HG02840 (cell line): ENCODE measurements around the gene RAB8B.
"Not testable (repeated sequence)": the region's sequence is repeated elsewhere in the genome, so short reads cannot be mapped to it uniquely, and the experiment has no call there.

Experiments used
- ATAC-seq: cut with Tn5 transposase; IDR thresholded peaks from one replicate; pipeline ENCODE4 v1.9.1; 2021; ENCODE audit warnings: mild to moderate bottlenecking, moderate library complexity, moderate number of reproducible peaks; ENCODE audit not compliant: unreplicated experiment, low FRiP score

The RAB8B gene

DNA sequence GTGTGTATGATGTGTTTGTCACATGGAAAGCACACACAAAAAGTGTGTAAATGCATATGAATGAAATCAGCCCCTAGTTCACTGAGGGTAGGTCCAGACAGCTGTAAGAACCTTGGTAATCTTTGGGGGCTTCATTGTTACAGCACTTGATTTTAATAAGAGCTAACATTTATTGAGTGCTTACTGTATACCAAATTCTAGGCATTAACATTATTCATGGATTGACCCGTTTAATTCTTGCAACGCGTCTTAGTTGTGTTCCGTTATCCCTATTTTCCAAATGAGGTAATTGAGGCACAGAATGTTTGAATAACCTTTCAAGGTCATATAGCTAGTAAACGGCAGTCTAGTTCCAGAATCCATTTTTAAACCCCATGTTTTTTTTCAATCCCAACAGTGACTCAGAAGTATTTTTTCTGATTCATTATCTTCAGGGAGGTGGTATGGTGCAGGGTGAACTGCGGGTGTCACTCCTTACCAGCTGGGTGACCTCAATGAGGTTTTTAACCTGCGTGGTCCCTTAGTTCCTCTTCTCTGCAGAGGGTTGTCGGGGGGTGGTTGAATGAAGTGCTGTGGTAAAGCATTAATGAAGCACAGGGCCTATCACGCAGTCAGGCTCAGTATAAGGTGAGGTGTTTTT is 14.2 kb downstream of the RAB8B start:
- ATAC-seq: no peak

DNA sequence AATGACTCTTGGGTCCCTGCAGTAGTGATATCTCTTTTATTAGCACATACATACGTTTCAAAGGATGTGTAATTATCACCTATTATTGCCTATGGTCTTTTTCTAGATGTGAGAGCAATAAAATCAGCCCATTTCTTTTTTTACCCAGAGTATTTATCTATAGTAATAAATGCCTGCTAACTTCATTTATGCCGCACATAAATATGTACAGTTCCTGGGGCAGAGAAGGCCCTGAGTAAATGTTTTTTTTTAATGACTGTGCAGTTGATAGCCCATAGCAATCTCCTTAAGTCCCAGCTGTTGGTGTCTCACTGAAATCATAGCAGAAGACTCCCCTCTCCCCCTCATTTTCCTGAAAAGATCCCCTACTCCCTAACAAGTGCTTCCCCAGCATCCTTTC is 16.7 kb downstream of the RAB8B start:
- no peak for ATAC-seq

GRCh38 chr15:63208824-63209223 is 19.4 kb downstream of the RAB8B start:
- ATAC-seq: not testable (repeated sequence)

GRCh38 chr15:63210151-63211091 is 21.0 kb downstream of the RAB8B start:
- ATAC-seq: no peak

- no peak for ATAC-seq
Measured at GRCh38 chr15:63211092-63211490, 21.7 kb downstream of the RAB8B start.

GRCh38 chr15:63211549-63211948 is 22.1 kb downstream of the RAB8B start:
- ATAC-seq: no peak

- no peak for ATAC-seq
Measured at GRCh38 chr15:63212050-63213004, 22.9 kb downstream of the RAB8B start.

DNA sequence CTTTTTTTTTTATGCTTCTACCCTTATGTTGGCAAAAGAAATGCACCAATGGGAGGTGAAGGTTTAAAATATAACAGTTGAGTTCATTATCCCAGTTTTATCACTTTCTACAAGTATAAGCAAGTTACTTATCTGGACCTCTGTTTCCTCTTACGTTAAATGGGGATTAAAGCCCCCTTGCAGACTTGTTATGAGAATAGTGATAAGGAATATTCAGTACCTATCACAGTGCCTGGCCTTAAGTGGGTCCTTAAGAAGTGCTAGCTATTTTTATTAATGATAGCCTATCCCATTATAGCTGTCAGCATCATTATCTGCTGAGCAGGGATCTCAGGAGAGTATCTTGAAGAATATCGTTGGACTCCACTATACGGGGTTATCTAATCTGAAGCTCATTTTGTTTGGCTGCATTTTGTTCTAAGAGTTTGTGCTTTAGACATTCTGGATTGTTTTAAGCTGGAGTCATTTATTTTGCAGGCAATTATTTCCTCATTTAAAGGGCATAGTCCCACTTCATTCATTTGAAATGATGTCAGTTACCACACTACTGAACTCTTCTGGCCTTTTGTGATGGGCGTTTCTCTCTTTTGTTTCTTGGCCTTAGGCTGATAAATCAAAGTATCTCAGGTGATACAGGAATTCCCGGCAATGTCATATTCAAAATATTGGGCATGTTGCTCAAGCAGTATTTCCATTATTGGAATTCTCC is 28.8 kb downstream of the RAB8B start:
- ATAC-seq: no peak

DNA sequence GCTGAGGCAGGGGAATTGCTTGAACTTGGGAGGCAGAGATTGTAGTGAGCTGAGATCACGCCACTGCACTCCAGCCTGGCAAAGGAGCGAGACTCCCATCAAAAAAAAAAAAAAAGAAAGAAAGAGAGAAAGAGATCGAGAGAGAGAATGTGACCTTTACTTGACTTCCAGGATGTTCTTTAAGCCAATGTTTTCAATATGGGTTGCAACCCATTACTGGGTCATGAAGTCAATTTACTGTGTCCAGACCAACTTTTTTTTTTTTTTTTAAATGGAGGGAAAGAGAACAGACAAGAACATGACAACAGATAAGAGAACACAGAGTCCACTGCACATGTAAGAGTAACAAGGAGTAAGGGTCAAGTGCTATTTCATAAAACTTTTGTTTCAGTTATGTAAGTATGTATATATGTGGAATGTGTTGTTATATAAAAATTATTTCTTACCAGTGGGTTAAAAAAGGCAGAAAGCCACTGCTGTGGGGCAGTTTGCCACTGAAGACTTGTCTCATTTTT is 29.8 kb downstream of the RAB8B start:
- ATAC-seq: no peak

DNA sequence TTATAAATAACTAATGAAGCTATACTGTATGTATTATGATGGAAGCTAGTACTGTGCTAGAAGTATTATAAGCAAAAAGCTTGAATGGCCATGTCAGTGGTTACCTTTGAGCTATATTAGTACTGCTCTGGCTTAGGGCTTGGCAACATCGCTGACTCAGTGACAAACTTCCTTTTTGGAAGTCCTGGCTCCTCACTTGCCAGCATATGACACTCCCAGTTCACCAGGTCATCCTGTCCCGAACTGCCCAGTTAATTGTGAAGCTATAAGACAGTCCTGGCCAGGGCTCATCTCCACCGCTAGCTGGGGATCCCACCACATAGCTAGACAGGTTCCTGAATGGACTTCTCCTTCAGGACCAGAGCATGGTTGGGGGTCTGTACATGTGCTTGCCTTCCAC is 31.9 kb downstream of the RAB8B start:
- no peak for ATAC-seq

- no peak for ATAC-seq
Measured at GRCh38 chr15:63223463-63223862, 34.1 kb downstream of the RAB8B start.

DNA sequence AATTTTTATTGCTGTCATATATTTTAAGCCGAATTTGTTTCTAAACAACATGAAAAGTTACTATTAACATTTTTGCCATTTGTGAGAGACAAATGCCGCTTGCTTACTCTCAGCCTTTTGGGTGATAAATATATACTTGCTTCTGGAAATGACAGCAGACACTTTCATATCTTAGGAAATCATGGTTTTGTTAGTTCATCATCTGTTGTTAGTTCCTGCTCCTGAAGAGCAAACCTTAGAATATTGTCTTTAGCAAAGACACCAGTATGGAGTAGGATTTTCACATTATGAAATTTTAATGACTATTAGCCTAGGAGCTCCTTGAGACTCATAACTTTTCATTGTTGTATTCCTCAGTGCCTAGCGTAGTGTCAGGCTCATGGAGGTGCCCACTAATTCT is 36.0 kb downstream of the RAB8B start:
- no peak for ATAC-seq

- ATAC-seq: no peak
Measured at GRCh38 chr15:63226155-63226883, 36.9 kb downstream of the RAB8B start.

DNA sequence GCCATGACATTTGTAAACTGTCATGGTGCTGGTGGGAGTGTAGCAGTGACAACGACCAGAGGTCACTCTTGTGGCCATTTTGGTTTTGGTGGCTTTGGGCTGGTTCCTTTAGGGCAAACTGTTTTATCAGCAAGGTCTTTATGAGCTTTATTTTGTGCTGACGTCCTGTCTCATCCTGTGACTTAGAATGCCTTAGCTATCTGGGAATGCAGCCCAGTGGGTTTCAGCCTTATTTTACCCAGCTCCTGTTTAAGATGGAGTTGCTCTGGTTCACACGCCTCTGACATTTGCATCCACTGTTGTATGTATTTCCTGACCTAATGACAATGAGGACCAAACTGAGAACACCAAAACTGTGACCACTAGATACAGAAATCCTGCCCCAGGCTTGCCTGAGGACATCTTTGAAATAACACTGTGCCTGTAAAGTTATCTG is 37.6 kb downstream of the RAB8B start:
- no peak for ATAC-seq

DNA sequence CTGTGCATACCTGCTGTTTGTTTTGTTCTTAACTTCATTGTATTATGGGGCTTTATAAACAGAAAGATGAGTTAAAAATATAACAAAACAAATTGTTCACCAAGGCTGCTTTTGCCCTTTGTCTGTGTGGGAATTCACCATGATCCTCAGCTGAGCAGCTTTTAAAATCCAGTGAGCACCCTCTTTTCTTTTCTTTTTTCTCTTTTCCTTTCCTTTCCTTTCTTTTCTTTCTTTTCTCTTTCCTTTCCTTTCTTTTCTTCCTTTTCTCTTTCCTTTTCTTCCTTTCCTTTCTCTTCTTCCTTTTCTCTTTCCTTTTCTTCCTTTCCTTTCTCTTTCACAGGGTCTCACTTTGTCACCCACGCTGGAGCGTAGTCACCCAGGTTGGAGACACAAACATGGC is 38.3 kb downstream of the RAB8B start:
- ATAC-seq: no peak

- no peak for ATAC-seq
Measured at GRCh38 chr15:63231206-63231605, 41.8 kb downstream of the RAB8B start.

DNA sequence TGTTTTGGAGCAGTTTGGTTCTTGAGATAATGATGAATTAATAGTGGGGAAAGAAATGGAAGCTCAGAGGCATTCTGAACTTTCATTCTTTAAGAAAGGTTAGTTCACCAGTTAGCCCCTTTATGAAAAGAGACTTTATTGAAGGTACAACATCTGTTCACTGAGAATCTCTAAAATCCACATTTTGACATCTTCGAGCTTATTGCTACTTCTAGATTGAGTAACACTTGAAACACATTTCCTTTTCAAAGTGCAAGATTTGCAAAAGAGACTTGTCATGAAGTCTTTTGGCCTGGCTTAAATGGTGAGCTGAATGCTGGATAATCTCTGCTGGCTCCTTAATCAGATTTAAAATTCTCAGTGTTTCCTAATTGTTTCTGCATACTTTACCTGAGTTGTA is 42.3 kb downstream of the RAB8B start:
- ATAC-seq: no peak

DNA sequence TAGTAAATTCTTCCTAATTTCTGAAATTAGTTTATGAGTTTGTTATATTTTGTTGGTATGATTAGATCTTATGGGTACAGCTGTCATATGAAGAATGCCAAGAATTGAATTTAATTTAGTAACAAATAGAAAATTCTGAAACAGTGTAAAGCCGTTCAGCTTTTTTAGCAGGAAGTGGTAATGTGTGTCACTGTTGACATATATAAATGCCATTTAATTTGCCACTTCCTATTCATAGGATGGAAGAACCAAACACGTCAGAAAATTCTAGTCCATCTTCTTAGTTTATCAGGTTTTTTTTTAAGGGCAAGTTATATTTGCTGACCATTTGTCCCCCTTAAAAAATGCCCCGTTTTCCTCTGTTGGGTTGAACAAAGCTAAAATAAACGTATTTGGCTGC is 43.0 kb downstream of the RAB8B start:
- no peak for ATAC-seq

DNA sequence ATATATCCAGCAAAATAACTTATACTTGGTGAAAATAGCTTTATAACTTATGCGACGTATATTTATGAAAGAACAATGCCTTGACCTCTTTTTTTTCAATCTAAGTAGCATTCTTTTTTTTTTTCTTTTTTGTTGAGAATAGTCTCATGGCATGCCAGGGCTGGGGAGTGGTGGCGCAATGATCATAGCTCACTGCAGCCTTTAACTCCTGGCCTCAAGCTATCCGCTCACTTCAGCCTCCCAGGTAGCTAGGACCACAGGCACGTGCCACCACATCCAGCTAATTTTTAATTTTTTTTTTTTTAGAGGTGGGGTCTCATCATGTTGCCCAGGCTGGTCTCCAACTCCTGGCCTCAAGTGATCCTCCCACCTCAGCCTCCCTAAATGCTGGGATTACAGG is 43.5 kb downstream of the RAB8B start:
- ATAC-seq: no peak
